Inflammatory macrophage treated with lipopolysaccharide for 1 hour (primary cell): ENCODE measurements around the gene AIF1.

Experiments
- DNase-seq, 2 donors: peaks; one replicate each; pipeline ENCODE4 v3.0.0-alpha.2; 2020 to 2022

The AIF1 gene

DNA sequence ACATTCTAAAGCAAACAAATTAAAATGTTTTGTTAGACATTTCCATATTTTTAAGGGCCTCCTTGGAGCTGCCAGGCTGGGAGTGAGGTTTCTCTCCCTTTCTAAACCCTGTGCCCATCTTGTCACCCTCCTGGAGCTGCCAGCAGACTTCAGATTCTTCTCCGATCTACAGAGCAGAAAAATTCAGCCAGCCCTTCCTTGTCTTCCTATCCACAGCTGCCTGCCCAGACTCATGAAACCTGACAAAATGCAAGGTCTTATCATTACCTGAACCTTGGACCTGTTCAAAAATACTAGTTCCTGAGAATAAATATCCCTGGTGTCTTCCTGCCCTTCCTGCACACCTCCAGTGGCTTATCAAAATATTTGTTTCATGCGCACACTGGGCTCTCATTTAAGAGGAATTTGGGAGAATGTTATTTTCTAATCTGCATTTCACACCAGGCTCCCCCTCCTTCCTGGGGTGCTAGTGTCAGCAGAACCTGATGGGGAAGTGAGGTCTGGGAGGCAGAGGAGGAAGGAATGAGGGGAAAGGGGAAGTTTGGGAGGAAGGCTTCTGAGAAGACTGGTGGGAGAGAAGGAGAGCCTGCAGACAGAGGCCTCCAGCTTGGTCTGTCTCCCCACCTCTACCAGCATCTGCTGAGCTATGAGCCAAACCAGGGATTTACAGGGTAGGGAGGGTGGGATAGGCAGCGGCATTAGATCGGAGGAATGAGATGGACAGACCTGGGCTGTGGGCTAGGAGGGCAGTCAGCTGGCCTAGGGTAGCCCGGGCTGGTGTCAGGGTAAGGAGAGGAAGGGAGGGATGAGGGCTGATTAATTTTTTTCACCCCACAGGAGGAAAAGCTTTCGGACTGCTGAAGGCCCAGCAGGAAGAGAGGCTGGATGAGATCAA is at the start of gene AIF1:
Gene AIF1, plus strand, starts transcription at position 551 of the 895 bp plus-strand sequence. Its CDS starts 96 bp downstream, at position 647.
- peak; percentile 69 for DNase-seq

DNA sequence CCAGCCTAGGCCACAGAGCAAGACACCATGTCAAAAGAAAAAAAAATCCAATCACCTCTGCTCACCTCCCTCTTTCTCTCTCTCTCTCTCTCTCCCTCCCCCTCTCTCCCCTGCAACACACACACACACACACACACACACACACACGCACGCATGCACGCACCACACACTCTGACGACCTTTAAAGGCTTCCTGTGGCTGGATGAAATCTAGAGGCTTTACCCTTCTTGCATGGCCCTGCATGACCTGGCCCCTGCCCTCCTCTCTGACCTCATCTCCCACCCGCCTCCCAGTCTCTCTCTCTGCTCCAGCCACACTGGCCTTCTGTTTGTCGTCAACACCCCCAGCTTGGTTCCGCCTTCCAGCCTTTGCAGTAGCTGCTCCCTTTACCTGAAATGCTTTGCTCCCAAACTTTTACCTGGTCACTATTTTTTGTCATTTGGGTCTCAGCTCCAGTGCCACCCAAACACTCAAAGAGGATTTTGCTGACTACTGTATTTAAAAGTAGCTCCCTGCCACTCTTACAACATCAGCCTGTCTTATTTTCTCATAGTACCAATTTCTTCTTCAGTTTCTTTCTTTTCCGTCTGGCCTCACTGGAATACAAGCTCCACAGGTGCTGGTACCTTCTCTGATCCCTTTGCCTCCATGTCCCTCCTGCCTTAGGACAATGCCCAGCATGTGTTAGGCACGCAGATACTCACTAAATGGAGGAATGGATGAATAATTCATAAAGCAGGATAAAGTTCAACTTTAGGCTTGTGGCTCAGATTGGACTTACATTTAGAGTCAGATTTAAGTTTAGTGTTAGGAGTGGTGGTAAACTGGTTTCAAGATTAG is 47.3 kb upstream of the AIF1 start:
- DNase-seq: peak; percentile 62 to 79

- DNase-seq: peak; percentile 96
These were observed 46.5 kb upstream of the AIF1 start for GRCh38 chr6:31568537-31568961.

GRCh38 chr6:31569861-31570536 is 45.0 kb upstream of the AIF1 start:
- no peak for DNase-seq

GRCh38 chr6:31572041-31572911 is 42.8 kb upstream of the AIF1 start, which contains the start of gene LTA:
Gene LTA (plus strand): TSS chr6:31572289. CDS start chr6:31572743, 454 bp downstream.
- no peak for DNase-seq

- DNase-seq: no peak
These were observed 41.6 kb upstream of the AIF1 start for GRCh38 chr6:31573239-31574105.

DNA sequence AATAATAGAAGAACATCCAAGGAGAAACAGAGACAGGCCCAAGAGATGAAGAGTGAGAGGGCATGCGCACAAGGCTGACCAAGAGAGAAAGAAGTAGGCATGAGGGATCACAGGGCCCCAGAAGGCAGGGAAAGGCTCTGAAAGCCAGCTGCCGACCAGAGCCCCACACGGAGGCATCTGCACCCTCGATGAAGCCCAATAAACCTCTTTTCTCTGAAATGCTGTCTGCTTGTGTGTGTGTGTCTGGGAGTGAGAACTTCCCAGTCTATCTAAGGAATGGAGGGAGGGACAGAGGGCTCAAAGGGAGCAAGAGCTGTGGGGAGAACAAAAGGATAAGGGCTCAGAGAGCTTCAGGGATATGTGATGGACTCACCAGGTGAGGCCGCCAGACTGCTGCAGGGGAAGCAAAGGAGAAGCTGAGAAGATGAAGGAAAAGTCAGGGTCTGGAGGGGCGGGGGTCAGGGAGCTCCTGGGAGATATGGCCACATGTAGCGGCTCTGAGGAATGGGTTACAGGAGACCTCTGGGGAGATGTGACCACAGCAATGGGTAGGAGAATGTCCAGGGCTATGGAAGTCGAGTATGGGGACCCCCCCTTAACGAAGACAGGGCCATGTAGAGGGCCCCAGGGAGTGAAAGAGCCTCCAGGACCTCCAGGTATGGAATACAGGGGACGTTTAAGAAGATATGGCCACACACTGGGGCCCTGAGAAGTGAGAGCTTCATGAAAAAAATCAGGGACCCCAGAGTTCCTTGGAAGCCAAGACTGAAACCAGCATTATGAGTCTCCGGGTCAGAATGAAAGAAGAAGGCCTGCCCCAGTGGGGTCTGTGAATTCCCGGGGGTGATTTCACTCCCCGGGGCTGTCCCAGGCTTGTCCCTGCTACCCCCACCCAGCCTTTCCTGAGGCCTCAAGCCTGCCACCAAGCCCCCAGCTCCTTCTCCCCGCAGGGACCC is 40.6 kb upstream of the AIF1 start:
- peak in 1 of 2 donors; percentile 32 for DNase-seq

GRCh38 chr6:31575335-31575901 is 39.6 kb upstream of the AIF1 start, which contains the start of gene TNF:
Gene TNF (plus strand): TSS chr6:31575565. CDS start chr6:31575742, 177 bp downstream.
- DNase-seq: peak; percentile 97 to 99

DNA sequence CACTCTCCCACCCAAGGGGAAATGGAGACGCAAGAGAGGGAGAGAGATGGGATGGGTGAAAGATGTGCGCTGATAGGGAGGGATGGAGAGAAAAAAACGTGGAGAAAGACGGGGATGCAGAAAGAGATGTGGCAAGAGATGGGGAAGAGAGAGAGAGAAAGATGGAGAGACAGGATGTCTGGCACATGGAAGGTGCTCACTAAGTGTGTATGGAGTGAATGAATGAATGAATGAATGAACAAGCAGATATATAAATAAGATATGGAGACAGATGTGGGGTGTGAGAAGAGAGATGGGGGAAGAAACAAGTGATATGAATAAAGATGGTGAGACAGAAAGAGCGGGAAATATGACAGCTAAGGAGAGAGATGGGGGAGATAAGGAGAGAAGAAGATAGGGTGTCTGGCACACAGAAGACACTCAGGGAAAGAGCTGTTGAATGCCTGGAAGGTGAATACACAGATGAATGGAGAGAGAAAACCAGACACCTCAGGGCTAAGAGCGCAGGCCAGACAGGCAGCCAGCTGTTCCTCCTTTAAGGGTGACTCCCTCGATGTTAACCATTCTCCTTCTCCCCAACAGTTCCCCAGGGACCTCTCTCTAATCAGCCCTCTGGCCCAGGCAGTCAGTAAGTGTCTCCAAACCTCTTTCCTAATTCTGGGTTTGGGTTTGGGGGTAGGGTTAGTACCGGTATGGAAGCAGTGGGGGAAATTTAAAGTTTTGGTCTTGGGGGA is 38.9 kb upstream of the AIF1 start:
- DNase-seq: peak; percentile 62 to 76

DNA sequence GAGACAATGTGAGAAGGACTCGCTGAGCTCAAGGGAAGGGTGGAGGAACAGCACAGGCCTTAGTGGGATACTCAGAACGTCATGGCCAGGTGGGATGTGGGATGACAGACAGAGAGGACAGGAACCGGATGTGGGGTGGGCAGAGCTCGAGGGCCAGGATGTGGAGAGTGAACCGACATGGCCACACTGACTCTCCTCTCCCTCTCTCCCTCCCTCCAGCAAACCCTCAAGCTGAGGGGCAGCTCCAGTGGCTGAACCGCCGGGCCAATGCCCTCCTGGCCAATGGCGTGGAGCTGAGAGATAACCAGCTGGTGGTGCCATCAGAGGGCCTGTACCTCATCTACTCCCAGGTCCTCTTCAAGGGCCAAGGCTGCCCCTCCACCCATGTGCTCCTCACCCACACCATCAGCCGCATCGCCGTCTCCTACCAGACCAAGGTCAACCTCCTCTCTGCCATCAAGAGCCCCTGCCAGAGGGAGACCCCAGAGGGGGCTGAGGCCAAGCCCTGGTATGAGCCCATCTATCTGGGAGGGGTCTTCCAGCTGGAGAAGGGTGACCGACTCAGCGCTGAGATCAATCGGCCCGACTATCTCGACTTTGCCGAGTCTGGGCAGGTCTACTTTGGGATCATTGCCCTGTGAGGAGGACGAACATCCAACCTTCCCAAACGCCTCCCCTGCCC is 38.0 kb upstream of the AIF1 start:
- DNase-seq: peak; percentile 84

GRCh38 chr6:31577579-31577966 is 37.5 kb upstream of the AIF1 start:
- DNase-seq: peak; percentile 62 to 71

DNA sequence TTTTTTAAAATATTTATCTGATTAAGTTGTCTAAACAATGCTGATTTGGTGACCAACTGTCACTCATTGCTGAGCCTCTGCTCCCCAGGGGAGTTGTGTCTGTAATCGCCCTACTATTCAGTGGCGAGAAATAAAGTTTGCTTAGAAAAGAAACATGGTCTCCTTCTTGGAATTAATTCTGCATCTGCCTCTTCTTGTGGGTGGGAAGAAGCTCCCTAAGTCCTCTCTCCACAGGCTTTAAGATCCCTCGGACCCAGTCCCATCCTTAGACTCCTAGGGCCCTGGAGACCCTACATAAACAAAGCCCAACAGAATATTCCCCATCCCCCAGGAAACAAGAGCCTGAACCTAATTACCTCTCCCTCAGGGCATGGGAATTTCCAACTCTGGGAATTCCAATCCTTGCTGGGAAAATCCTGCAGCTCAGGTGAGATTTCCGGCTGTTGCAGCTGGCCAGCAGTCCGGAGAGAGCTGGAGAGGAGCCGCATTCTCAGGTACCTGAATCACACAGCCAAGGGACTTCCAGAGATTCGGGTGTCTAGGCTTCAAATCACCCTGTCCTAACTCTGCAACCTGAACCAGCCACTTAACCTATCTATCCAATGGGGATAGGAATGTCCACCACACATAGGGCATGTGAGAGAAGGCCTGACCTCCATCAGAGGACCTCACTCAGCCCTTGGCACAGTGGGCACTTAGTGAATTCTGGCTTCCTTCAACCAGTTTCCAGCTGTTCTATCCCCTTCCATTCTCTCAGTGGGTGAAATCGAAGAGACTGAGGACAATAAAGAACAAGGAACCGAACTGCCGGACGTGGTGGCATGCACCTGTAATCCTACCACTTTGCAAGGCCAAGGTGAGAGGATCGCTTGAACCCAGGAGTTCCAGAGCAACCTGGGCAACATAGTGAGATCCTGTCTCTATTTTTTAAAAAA is 36.6 kb upstream of the AIF1 start:
- DNase-seq: peak; percentile 72 to 75

GRCh38 chr6:31579119-31579505 is 35.9 kb upstream of the AIF1 start:
- peak; percentile 50 to 69 for DNase-seq

DNA sequence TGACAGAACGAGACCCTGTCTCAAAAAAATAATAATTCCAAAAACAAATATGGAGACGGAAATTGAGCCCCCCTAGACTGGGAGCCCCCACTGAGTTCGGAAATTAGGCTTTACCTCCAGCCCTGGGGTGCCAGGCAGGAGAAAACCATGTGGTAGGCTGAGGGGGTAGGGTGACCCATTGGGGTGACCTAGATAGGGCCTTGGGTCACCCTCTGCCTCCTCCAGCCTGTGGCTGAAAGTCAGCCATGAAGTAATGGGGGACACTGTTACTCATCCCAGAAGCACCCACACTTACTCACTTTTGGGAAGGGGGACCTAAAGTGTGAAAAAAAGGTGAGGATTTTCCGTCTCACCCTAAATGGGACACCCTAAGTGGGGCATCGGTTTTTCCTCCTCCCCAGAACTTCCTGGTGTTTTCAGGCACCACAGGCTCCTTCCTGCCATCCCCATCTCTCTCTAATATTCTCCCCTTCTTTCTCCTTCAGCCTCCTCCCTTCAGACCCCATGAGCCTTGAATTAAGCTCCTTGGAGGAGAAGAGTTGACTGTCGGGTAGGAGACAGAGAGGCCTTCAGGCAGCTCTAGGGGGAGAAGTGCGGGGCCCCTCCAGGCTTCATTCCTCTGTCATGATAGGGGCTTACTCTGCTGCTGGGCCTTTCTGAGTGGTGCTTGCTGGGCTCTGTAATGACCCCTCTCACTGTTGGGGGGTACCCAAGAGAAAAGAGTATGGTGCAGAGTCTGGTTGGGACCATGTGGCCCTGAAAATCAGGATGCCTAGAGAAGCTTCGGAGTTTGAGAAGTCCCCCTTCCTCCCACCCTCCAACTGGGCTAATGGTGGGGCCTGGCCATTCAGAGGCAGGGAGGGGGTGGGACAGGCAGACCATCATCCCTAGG is 35.2 kb upstream of the AIF1 start:
- DNase-seq: peak; percentile 51 to 70

- peak in 1 of 2 donors; percentile 12 for DNase-seq
These were observed 34.6 kb upstream of the AIF1 start for GRCh38 chr6:31580438-31580740.
